Stimulated activated CD4-positive, alpha-beta T cell treated with anti-CD3 and anti-CD28 coated beads, TNF-alpha, amount 100 ng/mL, for 4 hours (primary cell): Measurements from ENCODE around the gene TUBGCP6.
"Not testable (repeated sequence)": the region's sequence is repeated elsewhere in the genome, so short reads cannot be mapped to it uniquely, and the experiment has no call there.

Source experiments
- DNase-seq, 3 experiments: peaks; one replicate each; pipeline ENCODE4 v3.0.0-alpha.2; 2020; ENCODE audit warnings: low read depth in 3 of 3

TUBGCP6 gene

GRCh38 chr22:50211147-50211546 is 33.7 kb downstream of the TUBGCP6 start:
- DNase-seq = no peak

- no peak for DNase-seq
Observed at GRCh38 chr22:50210378-50211139, 34.3 kb downstream of the TUBGCP6 start.

GRCh38 chr22:50209893-50210292 is 34.9 kb downstream of the TUBGCP6 start:
- peak in 2 of 3 experiments; percentile 37 to 47 for DNase-seq

GRCh38 chr22:50208939-50209892 is 35.6 kb downstream of the TUBGCP6 start:
- no peak for DNase-seq

GRCh38 chr22:50208430-50208938 is 36.3 kb downstream of the TUBGCP6 start:
- no peak for DNase-seq

- DNase-seq = no peak
Observed at GRCh38 chr22:50207383-50208140, 37.3 kb downstream of the TUBGCP6 start.

- no peak for DNase-seq
Observed at GRCh38 chr22:50206599-50206998, 38.2 kb downstream of the TUBGCP6 start.

- DNase-seq = no peak
Observed at GRCh38 chr22:50205781-50206569, 38.8 kb downstream of the TUBGCP6 start.

GRCh38 chr22:50204998-50205397 is 39.8 kb downstream of the TUBGCP6 start:
- DNase-seq = not testable (repeated sequence)

- DNase-seq = no peak
Observed at GRCh38 chr22:50204571-50204970, 40.3 kb downstream of the TUBGCP6 start.

- DNase-seq = no peak
Observed at GRCh38 chr22:50203288-50203687, 41.5 kb downstream of the TUBGCP6 start.

- DNase-seq = no peak
Observed at GRCh38 chr22:50202130-50202666, 42.6 kb downstream of the TUBGCP6 start.

GRCh38 chr22:50201191-50202129 is 43.4 kb downstream of the TUBGCP6 start:
- DNase-seq = no peak

GRCh38 chr22:50200461-50201190 is 44.2 kb downstream of the TUBGCP6 start, which contains the start of gene SELENOO:
TSS of gene SELENOO (plus strand) at chr22:50201011. CDS start at chr22:50201037, 26 bp downstream.
- peak; percentile 82 to 88 (median 83) for DNase-seq

GRCh38 chr22:50199829-50200460 is 44.9 kb downstream of the TUBGCP6 start:
- no peak for DNase-seq

GRCh38 chr22:50199251-50199721 is 45.5 kb downstream of the TUBGCP6 start:
- no peak for DNase-seq

- DNase-seq = no peak
Observed at GRCh38 chr22:50198624-50199017, 46.2 kb downstream of the TUBGCP6 start.
